HCEC 1CT (cell line): Measurements from ENCODE around the gene PCSK6.

Experiments used
- DNase-seq: peaks from one replicate; pipeline ENCODE4 v3.0.0-alpha.2; 2017

PCSK6 gene

DNA sequence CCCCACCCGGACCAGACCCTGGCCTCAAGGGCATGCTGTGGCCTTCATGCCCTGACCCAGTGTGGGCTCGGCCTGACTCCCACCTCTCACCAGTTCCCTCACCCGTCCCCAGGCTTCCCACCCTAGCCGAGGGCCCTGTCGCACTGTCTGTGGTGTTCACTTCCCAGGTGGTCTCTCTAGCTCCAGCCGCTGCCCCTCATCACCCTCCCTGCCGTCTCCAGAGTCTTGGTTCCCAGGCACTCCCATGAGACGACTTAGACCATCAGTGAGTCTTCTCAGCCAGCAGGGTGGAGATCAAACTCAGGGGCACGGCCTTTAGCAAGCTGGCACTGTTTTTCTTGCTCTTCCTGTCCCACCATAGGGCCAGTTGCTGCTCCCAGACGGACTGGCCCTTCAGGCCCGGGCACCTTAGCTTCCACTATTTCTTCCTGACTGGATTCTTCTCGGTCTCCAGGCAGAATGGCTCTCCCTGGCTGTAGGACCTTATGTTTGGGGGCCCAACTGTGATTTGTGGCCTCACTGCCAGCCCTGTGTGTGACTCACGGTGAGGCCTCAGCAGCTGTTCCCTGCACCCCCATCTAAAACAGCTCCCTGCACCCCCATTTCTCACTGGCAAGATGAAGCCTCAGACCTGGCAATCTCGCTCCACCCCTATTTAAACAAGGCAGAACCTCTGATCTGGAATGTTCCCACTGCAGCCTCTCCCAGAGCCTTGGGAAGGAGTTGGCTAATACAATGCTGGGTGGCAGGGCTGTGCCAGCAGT lies 9.4 kb upstream of the PCSK6 start:
- peak; percentile 35 for DNase-seq

DNA sequence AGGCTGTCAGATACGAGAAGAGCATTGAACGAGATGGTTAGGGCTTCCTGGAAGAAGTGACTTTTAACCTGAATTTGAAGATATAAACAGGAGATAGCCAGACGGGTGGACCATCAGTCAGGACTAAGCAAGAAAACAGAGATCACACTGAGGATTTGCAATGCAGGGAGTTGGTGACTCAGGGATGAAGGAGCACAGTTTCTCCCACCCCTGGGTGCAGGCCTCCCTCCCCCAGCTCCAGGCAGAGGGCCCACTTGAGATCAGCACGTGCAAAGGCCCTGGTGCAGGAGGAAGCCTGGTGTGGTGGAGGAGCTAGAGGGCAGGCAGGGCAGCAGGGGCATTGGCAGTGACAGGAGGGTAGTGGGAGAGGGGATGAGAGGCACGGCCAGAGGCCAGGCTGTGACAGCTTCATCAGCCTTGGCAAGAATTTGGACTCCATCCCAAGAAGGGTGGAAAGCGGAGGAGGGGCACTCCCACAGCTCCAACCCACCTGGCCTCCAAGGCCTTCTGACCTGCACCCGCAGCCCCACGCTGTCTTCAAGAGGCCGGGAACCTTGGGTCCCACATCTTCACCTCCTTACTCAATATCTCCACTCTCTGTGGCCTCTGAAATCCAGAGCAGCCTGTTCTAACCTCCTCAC lies 8.7 kb upstream of the PCSK6 start:
- no peak for DNase-seq

- DNase-seq: no peak
Measured at GRCh38 chr15:101497484-101498034, 8.1 kb upstream of the PCSK6 start.

GRCh38 chr15:101497017-101497416 lies 7.5 kb upstream of the PCSK6 start:
- DNase-seq: no peak

DNA sequence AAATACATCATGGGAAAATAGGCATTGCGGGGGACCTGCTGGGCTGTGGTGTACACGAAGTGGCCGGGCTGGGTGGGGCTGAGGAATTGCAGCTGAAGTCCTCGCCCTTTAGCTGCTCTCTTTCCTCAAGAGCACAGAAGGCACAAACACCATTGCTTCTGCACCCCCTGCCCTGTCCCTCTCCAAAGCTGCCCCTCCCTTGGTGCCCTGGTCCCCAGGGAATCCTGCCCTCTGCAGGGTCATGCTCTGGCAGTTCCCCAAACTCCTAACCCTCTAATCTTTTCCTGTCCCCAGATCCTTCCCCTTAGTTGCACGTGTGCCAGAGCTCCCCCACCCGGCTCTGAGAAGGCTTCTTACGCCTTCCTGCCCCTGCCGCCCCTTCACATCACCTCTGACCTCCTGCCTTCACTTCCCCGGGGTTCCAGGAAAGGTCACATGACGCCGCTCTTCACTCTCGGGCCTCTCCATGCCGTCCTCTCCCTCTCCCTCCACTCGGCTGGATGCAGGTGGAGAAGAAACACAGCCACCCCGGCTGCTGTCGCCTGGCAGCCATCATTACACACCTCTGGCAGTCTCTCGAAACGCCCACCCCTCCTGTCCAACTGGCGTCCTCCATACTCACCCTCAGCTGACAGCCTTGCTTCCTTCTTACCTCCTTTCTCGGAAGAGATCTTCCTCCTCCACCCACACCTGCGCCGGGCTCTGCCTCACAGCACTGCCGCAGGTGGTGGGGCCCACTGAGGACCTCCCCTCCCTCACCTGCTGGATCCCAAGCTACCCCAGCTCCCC lies 6.9 kb upstream of the PCSK6 start:
- DNase-seq: no peak

DNA sequence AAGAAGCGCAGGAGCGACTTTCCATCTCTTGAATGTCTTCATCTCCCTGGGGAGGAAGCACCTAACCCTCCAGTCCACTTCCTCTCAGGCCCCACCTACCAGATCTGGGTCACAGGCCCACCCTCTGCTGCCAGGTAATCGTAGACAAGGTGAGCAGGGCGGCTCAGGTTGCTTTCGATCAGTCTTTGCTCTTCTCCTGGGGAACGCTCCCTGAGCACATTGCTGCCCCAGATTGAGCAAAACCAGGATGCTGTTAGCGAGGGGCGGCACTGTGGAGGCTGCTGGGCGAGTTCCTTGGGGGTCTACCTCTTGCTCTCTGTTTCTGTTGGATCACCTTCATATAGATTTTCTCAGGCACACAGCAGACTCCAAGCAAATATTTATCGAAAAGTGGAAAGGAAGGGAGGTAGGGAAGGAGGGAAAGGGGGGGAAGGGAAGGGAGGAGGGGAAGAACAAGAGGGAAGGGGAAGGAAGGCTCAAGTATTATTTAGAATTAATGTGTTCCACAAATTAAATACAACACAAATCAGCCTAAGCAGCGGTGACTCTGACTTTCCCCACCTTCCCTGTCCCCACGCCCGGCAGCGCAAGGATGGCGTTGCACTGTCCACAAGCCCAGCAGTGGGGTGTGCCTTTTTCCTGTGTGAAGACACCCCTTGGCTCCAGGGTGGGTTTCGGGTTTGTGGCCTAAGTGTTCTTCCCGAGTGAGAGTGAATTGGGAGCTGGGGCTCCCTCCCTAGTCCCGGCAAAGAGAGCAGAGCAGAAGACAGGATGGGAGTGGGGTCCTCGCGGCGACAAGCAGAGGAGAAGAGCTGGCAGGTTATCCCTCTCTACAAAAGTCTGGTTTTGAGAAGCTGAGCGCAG lies 6.1 kb upstream of the PCSK6 start:
- DNase-seq: no peak

DNA sequence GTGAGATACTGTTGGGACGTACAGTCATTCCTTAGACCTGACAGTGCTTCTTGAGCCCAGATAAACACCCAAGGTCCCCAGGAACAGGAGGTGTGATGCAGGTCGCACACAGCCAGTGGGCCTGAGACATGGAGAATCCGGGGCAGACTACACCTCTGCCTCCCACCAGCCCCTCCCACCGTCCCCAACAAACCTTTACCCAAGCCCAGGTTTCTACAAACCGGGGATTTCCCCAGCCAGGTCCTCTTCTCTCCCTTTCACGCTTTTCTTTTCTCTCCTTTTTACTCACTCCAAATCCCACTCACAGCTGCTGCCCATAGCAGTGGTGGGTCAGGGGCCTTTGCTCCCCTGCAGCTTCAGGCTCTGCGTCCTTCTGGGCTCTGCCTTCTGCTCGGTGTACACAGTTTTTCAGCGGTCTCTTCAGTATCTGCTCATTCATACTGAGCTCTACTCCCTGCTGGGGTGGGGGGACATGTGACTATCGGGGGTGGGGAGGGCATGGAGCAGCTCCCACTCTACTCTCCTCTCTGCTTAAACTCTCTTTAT lies 4.8 kb upstream of the PCSK6 start:
- DNase-seq: no peak

- DNase-seq: no peak
Measured at GRCh38 chr15:101492766-101493692, 3.5 kb upstream of the PCSK6 start.

DNA sequence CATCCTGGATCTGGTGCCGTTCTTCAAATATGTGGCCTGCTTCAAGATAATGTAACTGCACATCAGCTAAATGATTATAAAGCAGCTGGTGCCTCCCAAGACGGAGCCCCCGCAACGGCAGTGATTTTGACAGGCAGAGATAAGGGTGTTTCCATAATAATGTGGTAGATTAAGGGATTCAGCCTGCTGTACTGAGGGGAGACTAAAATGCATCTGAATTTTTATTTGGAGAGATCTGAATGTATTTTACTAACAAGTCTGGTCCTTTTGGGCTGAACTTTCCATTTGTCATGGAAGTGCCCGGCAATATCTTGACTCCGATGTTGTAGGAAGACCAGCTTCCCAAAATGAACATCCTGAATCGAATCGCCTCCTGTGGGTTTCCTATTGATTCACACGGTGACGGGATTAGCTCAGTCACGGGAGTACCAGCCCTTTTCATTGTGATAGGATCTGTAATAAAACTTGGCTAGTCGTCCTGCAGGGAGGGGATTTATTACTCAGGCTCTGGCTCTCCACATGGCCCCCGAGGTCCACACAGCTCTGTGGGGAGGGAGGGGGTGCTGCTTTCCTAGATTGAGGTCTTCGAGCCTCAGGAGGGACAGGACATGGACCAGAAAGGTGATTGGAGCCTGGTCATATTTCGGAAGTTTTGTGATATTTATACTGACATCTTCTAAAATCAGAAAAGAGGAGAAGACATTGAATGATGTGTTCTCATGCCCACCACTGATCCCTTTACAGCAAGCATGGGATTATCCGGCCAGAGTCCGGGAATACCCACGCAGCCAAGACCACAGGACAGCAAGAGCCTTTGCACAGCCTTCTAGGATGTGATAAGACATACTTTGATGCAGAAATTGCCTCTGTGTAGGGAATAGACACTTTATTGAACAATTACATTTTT lies 2.5 kb upstream of the PCSK6 start:
- no peak for DNase-seq

- no peak for DNase-seq
Measured at GRCh38 chr15:101490922-101491733, 1.6 kb upstream of the PCSK6 start.

GRCh38 chr15:101490408-101490891 lies 943 bp upstream of the PCSK6 start:
- DNase-seq: no peak

- no peak for DNase-seq
Measured at GRCh38 chr15:101489237-101489598, 289 bp downstream of the PCSK6 start.

- DNase-seq: no peak
Measured at GRCh38 chr15:101488300-101489164, 975 bp downstream of the PCSK6 start.

DNA sequence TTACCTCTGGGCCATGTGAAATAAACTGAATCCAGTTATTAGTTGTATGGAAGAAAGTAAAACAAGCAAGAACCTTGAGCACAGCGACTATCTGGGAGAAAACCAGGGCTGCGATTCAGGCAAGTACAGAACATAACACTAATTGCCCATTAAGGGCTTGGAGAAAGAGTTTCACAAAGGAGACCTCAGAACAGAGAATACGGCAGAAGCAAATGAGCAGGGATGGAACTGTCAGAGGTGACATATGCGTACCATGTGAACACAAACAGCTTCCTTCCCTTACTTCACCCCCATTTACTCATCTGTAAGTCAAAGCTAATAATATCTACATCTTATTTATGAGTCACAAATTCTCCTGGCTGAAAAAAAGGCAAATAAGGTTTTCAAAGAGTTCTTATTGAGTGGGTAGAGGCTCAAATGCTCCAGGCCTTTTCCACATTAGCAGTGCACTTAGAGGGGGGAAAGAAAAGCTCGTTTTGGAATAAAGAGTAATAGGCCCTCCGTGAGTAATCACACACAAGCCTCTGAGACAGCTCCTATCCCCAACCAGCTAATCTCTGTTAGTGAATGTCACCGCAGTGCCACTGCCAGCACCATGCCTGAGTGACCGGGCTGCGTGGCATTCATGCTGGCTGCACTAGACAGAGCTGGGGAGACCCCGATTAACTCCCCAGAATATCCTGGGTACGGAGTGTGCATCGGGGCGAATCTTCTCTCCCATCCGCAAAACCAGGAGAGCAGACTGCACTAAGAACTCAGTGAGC lies 2.6 kb downstream of the PCSK6 start:
- peak; percentile 22 for DNase-seq

GRCh38 chr15:101483462-101483861 lies 6.0 kb downstream of the PCSK6 start:
- no peak for DNase-seq

GRCh38 chr15:101482526-101483371 lies 6.8 kb downstream of the PCSK6 start:
- no peak for DNase-seq
